ENCODE measurements around the gene TAAR1.

DNA sequence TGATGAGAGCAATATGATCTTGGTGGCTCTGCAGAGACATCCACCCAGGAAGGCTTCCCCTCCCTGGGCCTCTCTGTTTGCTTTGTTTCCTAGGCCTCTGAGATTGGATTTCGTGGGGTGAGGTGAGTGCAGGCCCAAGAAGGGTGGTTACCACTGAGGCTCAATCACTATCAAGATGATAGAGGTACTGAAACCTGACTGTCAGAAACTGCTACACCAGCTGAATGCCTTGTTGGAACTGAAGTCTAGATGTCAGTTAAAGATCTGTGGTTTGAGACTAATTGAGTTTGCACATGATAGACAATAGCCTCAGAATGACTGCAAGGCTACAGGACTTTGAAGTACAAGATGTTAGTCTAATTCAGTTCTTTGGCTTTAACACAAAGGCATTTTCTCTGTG, 39.6 kb upstream of the TAAR1 start:
- TF ChIP-seq CTCF (IDR thresholded peaks at IDR 0.05; ENCODE audit: low read depth, low read length), result no peak
- no peak for TF ChIP-seq EZH2phosphoT487 (IDR thresholded peaks at IDR 0.05; ENCODE audit: low read depth)
